NCI-H446 treated with DMSO at 0.1 percent for 48 hours (cell line): Measurements from ENCODE around the gene NAXD.
"Not testable (repeated sequence)": the region's sequence is repeated elsewhere in the genome, so short reads cannot be mapped to it uniquely, and the experiment has no call there.

Source experiments
- DNase-seq: peaks from one replicate; lab custom pipeline; 2025; lab: John Stamatoyannopoulos, UW

The NAXD gene

GRCh38 chr13:110644892-110645521 lies 29.7 kb downstream of the NAXD start:
- no peak for DNase-seq

DNA sequence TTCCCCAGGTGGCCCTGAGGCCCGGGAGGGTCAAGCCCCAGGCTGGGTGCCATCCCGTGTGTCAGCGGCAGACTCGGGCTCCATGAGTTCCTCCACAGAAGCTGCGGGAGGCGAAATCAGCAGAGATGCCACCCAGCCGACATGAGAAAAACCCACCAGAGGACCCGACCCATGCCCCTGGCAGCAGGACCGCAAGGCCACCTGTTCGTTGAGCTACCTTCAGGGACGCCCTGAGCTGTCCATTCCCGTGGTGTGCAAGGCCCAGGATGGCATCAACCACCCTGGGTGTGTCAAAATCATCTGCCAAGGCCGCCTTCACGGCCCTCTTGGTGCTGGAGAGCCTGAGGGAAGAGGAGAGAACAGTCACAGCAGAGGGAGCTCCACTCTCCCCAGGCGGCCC lies 30.4 kb downstream of the NAXD start:
- DNase-seq, result no peak

DNA sequence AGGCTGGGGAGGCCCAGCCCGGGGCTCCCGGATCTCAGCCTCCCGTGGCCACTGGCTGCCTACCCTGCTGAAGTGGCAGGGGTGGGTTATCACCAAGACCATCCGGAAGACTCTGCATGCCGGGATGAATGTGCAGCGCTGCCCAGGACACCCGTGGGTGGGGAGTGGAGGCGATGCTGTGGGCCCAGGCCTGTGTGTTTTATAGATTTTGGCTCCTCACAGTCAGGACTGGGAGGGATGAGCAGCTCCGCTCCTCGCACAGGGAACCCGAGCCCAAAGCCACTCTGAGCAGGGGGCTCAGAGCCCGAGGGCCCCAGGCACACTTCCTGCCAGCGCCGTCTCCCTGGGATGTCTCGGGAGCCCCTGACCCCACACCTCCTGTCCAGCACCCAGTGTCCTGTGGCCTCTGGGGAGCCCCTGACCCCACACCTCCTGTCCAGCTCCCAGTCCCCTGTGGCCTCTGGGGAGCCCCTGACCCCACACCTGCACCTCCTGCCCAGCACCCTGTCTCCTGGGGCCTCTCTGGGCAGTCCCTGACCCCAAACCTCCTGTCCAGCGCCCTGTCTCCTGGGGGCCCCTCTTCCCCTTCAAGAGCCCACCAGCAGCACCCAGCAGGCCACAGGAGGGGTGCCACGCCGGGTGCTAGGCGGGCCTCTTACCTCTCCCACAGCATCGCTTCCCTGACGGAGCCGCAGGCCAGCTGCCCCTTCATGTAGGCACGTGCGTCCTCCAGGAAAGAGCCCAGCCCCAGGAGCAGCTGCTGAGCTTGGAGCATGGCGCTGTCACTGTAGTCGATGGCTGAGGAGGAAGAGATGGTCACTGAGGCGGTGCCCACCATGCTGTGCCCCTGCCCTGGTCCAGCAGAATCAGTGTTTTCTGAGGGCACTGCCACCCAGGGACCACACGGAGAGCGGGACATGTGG lies 31.4 kb downstream of the NAXD start:
- DNase-seq, result no peak

- DNase-seq, result no peak
Observed at GRCh38 chr13:110647365-110647737, 32.0 kb downstream of the NAXD start.

DNA sequence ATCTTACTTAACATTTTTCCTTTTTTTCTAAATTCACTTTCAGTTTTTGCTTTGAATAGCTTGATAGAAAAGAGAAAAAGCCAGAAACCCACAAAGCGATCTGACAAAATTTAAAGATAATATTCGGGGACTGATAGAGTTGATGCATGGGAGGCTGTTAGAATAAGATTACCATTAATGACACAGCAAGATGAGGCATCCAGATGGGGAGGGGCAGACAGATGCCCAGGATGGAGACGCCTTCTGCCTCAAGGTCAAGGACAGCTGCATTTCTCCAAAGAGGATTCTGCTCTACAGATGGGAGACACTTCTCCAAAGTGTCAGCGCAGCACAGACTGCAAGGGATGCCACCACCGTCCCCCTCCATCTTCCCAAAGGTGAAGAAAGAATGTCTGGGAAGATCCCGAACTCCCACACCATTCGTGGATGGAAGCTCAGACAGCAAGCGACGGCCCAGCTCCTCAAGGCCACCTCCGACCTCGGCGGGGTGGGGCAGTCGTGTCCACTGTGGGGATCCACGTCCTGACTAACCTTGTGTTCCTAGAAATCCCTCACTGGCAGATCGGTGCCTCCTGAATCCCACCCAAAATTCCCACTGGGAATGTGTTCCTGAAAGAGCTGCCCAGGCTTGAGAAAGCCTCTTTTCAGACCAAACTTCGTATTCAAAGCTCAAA lies 32.9 kb downstream of the NAXD start:
- no peak for DNase-seq

DNA sequence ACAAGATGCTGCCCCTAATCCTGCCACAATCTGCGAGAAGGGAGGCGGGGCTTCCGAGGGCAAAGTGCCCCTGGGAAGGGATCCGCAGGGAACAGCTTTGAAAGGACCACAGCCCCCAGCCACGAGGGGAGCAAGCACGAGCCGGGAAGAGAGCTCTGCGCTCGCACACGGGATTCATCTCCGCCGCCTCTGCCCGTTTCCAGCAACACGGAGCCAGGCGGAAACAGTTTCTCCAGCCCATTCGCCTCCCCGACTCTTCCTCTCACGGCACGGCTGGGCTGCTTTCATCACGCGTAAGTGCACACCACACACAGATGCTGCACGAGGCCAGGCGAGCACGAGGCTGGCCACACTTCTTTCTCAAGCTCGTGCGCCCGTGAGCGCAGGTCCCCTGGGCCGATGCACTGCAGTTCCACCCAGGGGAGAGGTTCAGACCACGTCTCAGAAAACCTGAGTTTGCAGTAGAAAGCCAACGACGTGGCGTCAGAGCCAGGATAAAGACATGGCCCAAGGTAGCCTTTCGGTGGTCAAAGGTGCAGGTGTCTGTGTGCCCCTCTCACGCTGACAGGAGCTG lies 33.6 kb downstream of the NAXD start:
- DNase-seq, result no peak

DNA sequence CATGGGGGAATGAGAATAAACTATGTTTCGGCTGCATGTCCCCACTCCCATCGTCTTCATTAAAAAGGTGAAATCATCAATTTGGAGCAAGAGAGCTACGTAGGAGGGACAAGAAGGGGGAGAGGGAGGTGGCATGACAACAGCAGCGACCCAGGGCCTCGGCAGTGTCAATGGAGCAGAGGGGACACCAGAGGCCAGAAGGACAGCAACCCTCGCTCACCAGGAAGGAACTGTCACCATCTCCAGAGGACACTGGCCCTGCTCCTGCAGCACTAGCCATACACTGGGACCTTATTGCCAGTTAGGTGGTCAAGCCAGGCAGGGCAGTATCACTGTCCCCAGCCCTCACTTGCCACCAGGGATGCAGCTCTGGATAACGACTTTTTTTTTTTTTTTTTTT lies 34.2 kb downstream of the NAXD start:
- DNase-seq, result no peak

DNA sequence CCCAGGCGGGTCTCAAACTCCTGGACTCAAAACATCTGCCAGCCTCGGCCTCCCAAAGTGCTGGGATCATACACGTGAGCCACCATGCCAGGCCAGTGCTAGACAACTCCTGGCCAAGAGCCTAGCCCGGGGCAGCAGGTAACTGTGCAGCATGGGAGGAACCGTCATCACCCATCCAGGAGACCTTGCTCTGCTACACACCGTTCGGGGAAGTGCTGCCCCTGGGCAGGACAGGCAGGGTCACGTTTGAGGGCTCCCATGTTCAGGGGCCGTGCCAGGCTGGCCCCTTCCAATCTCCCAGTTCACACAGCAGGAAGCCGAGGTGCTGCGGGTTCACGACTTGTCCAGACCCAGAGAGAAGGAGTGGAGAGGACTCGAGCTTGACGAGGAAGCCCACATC lies 35.1 kb downstream of the NAXD start:
- no peak for DNase-seq

GRCh38 chr13:110651271-110651670 lies 35.9 kb downstream of the NAXD start:
- no peak for DNase-seq

GRCh38 chr13:110651726-110652230 lies 36.4 kb downstream of the NAXD start:
- DNase-seq, result no peak

- DNase-seq, result no peak
Observed at GRCh38 chr13:110652231-110652730, 36.9 kb downstream of the NAXD start.

DNA sequence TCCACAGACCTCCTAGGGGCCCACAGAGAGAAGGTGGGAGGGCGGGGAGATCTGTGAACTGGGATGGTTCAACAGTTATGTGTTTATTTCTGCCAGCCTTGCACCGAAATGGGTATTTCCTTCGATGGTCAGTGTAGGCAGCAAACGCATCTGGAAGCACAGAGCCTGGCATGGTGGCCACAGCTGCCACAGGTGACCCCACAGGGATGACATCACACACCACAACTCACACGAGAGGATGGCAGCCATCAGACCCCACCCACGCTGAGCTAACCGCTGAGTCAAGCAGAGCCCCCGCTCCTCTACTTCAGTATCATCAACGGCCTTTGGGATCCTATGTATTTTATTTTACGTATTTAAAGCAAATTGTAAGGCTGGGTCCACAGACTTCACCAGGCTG lies 37.4 kb downstream of the NAXD start:
- DNase-seq, result no peak

DNA sequence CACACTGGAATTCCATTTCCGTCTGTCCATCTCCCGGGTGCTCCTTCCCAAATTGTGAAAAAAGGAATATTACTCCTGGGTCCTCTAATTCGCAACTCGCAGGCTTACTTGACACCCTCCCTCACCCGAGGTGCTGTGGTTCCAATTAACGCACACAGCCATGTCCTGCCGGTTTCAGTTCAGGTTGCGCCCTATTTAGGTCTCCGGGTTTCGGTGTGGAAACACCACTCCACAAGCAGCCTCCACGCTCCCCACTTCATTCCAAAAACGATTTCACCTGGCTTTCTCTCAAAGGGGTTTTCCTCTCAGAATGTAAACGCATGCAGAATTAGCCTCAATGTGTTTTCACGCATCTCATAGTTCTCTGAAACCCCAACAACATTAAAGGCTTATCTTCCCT lies 37.9 kb downstream of the NAXD start:
- DNase-seq, result no peak

GRCh38 chr13:110653851-110654250 lies 38.5 kb downstream of the NAXD start:
- no peak for DNase-seq

DNA sequence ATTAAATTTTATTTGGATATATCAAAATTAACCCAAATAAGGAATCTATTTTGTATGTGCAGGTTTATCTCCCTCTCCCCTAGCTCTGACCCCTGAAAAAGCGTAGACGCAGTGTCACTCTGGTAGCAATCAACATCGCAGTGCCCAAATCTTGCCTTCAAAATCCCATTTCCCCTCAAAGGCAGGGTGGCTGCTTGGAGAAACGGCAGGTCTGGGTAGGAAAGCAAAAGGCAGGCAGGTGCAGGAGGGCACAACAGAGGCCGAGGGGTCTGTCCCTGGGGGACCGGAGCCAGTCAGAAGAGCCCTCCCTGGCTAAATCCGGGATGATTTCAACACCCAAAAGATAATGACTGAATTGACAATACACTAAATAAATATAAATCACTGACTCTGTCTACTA lies 41.9 kb downstream of the NAXD start:
- DNase-seq, result no peak

DNA sequence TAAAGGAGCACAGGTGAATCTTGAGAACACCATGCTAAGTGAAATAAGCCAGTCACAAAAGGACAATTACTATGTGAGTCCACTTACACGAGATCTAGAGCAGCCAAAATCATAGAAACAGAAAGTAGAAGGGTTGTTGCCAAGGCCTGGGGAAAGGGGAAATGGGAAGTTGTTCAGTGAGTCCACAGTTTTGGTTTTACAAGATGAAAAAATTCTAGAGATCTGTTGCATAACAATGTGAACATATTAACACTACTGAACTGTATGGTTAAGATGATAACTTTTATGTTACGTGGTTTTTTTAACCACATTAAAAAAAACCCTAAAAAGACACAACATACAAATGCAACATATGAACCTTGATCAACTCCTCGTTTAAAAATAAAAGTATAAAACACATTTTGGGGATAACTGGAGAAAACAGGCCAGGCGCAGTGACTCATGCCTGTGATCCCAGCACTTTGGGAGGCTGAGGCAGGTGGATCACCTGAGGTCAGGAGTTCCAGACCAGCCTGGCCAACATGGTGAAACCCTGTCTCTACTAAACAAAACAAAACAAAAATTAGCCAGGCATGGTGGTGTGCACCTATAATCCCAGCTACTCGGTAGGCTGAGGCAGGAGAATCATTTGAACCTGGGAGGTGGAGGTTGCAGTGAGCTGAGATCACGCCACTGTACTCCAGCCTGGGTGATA lies 43.0 kb downstream of the NAXD start:
- not testable (repeated sequence) for DNase-seq

DNA sequence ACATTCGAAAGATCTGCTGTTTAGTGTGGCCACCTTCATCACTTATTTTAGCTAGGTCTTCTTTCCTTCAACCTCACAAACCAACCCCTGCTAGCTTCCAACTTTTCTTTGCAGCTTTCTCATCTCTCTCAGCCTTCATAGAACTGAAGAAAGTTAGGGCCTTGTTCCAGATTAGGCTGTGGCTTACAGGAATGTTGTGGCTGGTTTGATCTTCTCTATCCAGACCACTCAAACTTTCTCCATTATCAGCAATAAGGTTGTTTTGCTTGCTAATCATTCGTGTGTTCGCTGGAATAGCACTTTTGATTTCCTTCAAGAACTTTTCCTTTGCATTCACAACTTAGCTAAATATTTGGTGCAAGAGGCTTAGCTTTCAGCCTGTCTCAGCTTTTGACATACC lies 45.9 kb downstream of the NAXD start:
- no peak for DNase-seq

DNA sequence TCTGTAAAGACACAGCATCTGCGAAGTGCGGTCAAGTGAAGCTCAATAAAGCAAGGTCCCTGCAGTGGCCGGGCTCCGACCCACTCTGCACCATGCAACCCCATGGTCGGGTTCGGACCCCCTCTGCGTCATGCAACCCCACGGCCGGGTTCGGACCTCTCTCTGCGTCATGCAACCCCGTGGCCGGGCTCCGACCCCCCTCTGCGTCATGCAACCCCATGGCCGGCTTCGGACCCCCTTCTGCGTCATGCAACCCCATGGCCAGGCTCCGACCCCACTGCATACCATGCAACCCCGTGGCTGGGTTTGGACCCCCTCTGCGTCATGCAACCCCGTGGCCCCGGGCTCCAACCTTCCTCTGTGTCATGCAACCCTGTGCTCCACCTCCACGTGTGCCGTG lies 46.7 kb downstream of the NAXD start:
- no peak for DNase-seq

GRCh38 chr13:110662777-110663443 lies 47.6 kb downstream of the NAXD start:
- no peak for DNase-seq

DNA sequence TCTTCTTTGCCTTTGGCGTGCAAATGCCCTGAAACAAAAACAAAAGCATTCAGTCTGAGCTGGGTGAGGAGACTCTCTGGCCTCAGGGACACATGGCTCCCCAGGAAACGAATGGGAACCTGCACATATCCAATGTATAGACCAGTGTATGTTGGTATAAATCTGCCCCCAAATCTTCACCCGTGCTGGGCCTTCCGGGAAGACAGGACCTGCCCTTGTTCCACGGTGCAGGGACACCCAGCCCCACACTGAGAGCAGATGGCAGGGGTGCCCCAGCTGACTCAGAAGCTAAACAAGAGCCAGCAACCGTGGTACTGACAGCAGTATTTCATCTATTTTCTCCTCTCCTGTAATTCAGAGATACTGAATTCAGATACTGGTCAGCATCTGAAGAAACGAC lies 48.1 kb downstream of the NAXD start:
- DNase-seq, result no peak

- DNase-seq, result no peak
Observed at GRCh38 chr13:110664041-110664440, 48.7 kb downstream of the NAXD start.
